Muscle layer of colon (tissue), 2 donors: Measurements from ENCODE around the gene RNF168.
"Not testable (repeated sequence)": the region's sequence is repeated elsewhere in the genome, so short reads cannot be mapped to it uniquely, and the experiment has no call there.

ENCODE experiments used
- H3K27ac ChIP-seq: one replicate; pipeline ENCODE4 v1.7.0; 2013; ENCODE audit warnings: low read depth, mild to moderate bottlenecking, low read length, moderate library complexity
- H3K27me3 ChIP-seq, 2 donors: one replicate each; pipeline ENCODE4 v1.7.0; 2013; ENCODE audit warnings: low read length in 2 of 2, mild to moderate bottlenecking in 2 of 2; ENCODE audit not compliant: insufficient read depth in 2 of 2, control insufficient read depth in 1 of 2
- H3K36me3 ChIP-seq: one replicate; pipeline ENCODE4 v1.7.0; 2013; ENCODE audit warnings: mild to moderate bottlenecking, low read length; ENCODE audit not compliant: insufficient read depth
- H3K4me1 ChIP-seq: one replicate; pipeline ENCODE4 v1.7.0; 2013; ENCODE audit warnings: mild to moderate bottlenecking, low read length; ENCODE audit not compliant: insufficient read depth
- H3K4me3 ChIP-seq, 2 donors: one replicate each; pipeline ENCODE4 v1.7.0; 2013; ENCODE audit warnings: low read length in 2 of 2, low read depth in 1 of 2, mild to moderate bottlenecking in 1 of 2, moderate library complexity in 1 of 2
- H3K9ac ChIP-seq: one replicate; pipeline ENCODE4 v1.7.0; 2013; ENCODE audit warnings: low read length
- H3K9me3 ChIP-seq: one replicate; pipeline ENCODE4 v1.7.0; 2013; ENCODE audit warnings: mild to moderate bottlenecking, low read length
- donor health status: abdominal sarcoma.
- donor health status: Adenocarcinoma of cecum.

Gene RNF168, protein sequence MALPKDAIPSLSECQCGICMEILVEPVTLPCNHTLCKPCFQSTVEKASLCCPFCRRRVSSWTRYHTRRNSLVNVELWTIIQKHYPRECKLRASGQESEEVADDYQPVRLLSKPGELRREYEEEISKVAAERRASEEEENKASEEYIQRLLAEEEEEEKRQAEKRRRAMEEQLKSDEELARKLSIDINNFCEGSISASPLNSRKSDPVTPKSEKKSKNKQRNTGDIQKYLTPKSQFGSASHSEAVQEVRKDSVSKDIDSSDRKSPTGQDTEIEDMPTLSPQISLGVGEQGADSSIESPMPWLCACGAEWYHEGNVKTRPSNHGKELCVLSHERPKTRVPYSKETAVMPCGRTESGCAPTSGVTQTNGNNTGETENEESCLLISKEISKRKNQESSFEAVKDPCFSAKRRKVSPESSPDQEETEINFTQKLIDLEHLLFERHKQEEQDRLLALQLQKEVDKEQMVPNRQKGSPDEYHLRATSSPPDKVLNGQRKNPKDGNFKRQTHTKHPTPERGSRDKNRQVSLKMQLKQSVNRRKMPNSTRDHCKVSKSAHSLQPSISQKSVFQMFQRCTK

DNA sequence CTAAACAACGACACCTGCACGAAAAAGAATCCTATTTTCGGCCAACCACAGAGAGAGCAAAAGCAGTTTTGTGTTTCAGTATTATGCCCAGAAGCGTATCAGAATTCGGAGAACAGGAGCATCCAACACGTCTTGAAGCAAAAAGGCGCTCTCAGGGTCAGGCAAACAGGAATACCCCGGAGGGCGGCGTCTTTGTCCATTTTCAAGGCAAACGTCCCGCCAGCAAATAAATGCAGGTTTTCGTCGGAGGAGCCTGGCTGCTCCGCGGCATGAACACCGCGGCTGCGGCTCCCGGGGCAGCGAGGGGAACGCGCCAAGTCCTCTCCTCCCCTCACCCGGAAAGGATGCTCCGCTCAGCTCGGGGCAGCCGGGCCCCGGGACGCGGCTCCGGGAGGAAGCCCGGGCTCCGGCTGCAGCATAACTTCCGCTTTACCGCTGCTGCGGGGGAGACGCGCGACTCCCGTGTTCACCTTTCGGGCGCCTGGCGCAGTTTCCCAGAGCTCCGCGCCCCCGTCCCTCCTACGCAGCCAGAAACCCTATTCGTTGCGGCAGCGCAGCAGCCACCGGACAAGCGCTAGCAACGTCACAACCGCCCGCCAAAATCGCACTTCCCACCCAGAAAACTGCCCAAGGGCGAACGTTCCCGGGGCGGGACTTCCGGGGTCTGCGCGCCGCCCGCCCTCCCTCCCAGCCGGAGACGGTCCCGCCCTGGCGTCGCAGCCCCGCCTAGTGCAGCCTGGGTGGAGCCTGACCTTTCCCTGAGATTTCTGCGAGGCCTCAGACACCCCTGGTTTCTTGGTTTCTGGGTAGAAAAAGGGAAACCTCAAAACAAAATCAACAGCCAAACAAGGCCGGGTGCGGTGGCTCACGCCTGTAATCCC is at the start of gene RNF168:
Gene RNF168, minus strand, starts transcription at position 573 of the 881 bp plus-strand sequence. CDS start 595 bp downstream, outside the sequence.
- H3K9ac ChIP-seq = peak within 1 kb of the TSS; percentile 94
- peaks cover 16% of the 10 kb centered on the region for H3K4me1 ChIP-seq
- H3K4me3 ChIP-seq = peak within 1 kb of the TSS; percentile 70 to 92
- H3K9me3 ChIP-seq = no peaks in the 10 kb centered on the region
- H3K27ac ChIP-seq = peak within 1 kb of the TSS; percentile 97
- H3K36me3 ChIP-seq = no peaks in the 10 kb centered on the region
- H3K27me3 ChIP-seq = no peaks in the 10 kb centered on the region

DNA sequence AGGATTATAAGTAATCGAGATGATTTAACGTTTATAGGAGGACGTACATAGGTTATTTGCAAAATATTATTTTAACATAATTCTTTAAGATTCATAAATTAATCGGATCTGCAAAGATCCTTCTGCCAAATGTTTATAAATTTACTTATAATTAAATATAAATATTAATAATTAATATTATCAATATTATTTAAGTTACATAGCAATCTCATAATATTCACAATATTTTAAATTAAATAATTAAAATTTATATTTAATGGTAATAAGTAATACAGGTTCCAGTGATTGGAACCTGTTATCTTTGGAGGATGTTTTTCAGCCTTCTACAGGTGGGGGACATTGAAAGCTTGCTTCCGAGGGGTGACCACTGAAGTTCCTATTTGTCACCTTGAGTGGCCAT is 48.7 kb upstream of the RNF168 start:
- no peak overlapping the region for H3K27ac ChIP-seq
- no peak overlapping the region for H3K4me3 ChIP-seq
- H3K27me3 ChIP-seq = no peaks in the 10 kb centered on the region
- no peaks in the 10 kb centered on the region for H3K9me3 ChIP-seq
- H3K36me3 ChIP-seq = no peaks in the 10 kb centered on the region
- no peaks in the 10 kb centered on the region for H3K4me1 ChIP-seq
- H3K9ac ChIP-seq = no peak overlapping the region

DNA sequence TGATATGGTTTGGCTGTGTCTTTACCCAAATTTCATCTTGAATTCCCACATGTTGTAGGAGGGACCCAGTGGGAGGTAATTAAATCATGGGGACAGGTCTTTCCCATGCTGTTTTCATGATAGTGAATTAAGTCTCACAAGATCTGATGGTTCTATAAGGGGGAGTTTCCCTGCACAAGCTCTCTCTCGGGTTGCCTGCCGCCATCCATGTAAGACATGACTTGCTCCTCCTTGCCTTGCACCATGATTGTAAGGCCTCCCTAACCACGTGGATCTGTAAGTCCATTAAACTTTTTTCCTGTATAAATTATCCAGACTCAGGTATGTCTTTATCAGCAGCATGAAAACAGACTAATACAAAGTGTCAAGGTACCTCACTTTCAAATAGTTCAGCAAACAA is 46.6 kb upstream of the RNF168 start:
- not testable (repeated sequence) for H3K9me3 ChIP-seq, H3K36me3 ChIP-seq, H3K9ac ChIP-seq, H3K4me3 ChIP-seq, H3K27ac ChIP-seq, H3K27me3 ChIP-seq, H3K4me1 ChIP-seq

DNA sequence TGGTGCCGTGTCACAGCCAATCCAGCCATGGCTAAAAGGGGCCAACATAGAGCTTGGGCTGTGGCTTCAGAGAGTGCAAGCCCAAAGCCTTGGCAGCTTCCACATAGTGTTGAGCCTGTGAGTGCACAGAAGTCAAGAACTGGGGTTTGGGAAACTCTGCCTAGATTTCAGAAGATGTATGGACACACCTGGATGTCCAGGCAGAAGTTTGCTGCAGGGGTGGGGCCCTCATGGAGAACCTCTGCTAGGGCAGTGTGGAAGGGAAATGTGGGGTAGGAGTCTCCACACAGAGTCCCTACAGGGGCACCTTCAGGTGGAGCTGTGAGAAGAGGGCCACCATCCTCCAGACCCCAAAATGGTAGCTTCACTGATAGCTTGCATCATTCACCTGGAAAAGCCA is 45.7 kb upstream of the RNF168 start:
- not testable (repeated sequence) for H3K36me3 ChIP-seq, H3K27ac ChIP-seq, H3K9me3 ChIP-seq, H3K27me3 ChIP-seq, H3K4me3 ChIP-seq, H3K9ac ChIP-seq, H3K4me1 ChIP-seq

DNA sequence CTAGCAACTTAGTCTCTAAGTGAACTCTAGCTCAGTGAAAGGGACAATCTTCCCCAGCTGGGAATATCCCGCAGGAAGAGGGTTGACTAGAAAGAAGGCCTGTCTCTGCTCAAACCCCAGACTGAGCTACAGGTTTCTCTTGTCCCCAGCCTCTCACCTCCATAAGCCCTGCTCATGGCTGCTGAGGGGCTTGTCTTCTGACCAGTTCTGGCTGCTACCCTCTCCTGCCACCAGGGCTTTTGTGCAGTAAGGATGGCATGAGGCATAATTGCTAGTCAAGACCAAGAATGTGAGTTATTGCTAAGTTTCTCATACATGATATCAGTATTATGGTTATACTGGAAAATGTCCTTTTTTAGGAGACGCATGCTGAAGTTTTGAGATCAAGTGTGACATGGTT is 43.5 kb upstream of the RNF168 start:
- no peak overlapping the region for H3K4me3 ChIP-seq
- H3K4me1 ChIP-seq = no peaks in the 10 kb centered on the region
- H3K27me3 ChIP-seq = no peaks in the 10 kb centered on the region
- H3K27ac ChIP-seq = no peak overlapping the region
- no peak overlapping the region for H3K9ac ChIP-seq
- H3K9me3 ChIP-seq = no peaks in the 10 kb centered on the region
- no peaks in the 10 kb centered on the region for H3K36me3 ChIP-seq

DNA sequence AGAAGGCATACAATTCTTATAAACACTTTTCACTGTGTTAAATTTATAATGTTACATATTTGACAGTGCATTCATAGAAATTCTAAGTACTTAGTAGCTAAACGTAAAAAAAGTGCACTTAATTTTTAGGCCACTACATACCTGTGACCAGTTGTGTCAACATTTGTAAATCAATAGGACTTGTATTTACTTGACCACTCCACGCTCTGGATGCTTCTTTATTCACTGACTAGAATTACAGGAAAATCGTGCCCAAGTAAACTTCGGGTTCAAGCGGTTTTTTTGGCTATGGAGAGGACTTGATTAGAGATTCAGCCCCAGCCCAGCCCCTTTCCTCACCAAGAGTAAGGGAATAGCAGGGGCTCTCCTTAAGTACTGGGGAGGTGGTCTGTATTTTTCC is 43.0 kb upstream of the RNF168 start:
- Histone ChIP-seq H3K27ac (no peak overlapping the region), H3K4me1 (no peaks in the 10 kb centered on the region), H3K9ac (no peak overlapping the region), H3K36me3 (no peaks in the 10 kb centered on the region), H3K4me3 (no peak overlapping the region), H3K9me3 (no peaks in the 10 kb centered on the region), H3K27me3 (no peaks in the 10 kb centered on the region)

DNA sequence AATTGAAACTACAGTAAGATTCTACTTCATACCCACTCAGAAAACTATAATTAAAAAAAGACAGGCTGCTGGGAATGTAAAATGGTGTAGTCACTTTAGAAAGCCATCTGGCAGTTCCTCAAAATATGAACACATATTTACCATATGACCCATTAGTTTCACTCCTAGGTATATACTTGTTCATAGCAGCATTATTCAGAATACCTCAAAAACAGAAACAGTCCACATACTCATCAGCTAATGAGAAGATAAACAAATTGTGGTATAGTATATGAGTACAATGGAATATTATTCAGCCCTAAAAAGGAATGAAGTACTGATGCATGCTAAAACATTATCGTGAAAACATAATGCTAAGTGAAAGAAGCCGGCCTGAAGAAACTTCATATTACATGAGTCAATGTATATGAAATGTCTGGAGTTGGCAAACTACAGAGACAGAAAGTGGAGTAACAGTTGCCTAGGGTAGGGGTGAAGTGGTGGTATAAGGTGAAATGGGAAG is 41.0 kb upstream of the RNF168 start:
- no peak overlapping the region for H3K9ac ChIP-seq
- H3K27ac ChIP-seq = no peak overlapping the region
- no peaks in the 10 kb centered on the region for H3K9me3 ChIP-seq
- H3K27me3 ChIP-seq = no peaks in the 10 kb centered on the region
- H3K4me3 ChIP-seq = no peak overlapping the region
- H3K4me1 ChIP-seq = no peaks in the 10 kb centered on the region
- no peaks in the 10 kb centered on the region for H3K36me3 ChIP-seq

DNA sequence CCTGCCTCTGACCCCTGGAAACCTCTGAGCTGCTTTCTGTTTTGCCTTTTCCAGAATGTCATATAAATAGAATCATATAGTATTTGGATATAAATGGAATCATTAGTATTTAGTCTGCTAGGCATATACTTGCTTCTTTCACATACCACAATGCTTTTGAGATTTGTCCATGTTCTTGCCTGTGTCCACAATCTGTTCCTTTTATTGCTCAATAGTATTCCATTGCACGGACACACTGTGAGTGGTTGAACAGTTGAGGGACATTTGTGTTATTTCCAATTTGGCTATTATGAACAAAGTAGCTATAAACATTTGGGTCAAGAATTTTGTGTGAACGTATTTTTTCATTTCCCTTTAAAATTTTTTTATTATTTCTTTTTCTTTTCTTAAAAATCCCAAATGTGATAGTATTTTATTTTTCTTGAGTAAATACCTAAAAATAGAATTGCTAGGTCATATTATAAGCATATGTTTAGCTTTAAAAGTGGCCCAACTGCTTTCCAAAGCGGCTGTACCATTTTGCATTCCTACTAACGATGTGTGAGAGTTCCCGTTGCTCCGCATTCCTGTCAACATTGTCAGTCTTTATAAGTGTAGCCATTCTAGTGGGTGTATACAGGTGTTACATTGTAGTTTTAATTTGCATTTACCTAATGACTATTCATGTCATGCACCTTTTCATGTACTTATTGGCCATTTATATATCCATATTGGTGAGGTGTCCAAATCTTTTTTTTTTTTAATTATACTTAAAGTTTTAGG is 38.3 kb upstream of the RNF168 start:
- H3K27ac ChIP-seq = no peak overlapping the region
- H3K4me3 ChIP-seq = no peak overlapping the region
- no peaks in the 10 kb centered on the region for H3K9me3 ChIP-seq
- H3K4me1 ChIP-seq = no peaks in the 10 kb centered on the region
- H3K27me3 ChIP-seq = no peaks in the 10 kb centered on the region
- H3K9ac ChIP-seq = no peak overlapping the region
- no peaks in the 10 kb centered on the region for H3K36me3 ChIP-seq

DNA sequence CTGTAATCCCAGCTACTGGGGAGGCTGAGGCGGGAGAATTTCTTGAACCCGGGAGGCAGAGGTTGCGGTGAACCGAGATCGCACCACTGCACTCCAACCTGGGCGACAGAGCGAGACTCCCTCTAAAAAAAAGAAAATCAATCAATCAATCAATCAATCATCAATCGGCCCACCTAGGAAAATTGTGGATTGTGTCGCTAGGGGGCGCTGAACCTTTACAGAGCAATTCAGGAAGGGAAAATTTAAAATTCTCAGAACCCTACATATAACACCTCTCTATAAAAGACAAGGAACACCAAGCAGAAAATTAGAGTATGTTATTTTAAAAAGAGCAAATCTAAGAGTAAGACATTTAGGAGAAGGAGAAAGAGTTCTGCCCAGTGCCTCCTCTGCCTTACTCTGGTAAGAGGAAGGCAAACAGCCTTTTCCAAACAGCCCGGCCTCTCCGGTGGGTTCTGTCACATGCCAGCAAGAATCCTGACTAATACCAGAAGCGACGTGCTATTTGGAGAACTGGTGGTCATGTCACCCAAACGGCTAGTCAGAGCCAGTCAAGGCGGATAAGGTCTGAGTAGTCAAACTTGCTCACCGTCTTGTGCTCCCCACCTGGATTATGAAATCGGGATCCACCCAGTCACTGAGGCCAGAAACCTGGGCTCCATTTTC is 33.9 kb upstream of the RNF168 start:
- no peaks in the 10 kb centered on the region for H3K4me1 ChIP-seq
- no peaks in the 10 kb centered on the region for H3K36me3 ChIP-seq
- no peak overlapping the region for H3K4me3 ChIP-seq
- peaks cover 0 to 4% of the 10 kb centered on the region in 2 donors for H3K27me3 ChIP-seq
- no peak overlapping the region for H3K27ac ChIP-seq
- no peak overlapping the region for H3K9ac ChIP-seq
- H3K9me3 ChIP-seq = no peaks in the 10 kb centered on the region

DNA sequence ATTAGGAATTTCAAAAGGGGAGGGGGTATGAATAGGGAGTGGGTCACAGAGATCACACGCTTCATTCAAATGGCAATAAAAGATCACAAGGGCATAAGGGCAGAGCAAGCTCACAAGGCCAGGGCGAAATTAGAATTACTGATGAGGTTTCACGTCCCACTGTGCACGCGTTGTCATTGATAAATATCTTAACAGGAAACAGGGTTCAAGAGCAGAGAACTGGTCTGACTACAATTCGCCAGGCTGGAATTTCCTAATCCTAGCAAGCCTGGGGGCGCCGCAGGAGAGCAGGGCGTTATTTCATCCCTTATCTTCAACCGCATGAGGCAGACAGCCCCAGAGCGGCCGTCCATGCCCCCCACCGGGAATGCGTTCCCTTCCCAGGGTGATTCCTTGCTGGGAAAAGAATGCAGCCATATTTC is 29.7 kb upstream of the RNF168 start:
- Histone ChIP-seq H3K27ac (no peak overlapping the region), H3K9ac (no peak overlapping the region), H3K9me3 (no peaks in the 10 kb centered on the region), H3K36me3 (no peaks in the 10 kb centered on the region), H3K4me3 (no peak overlapping the region), H3K27me3 (peaks cover 0 to 4% of the 10 kb centered on the region in 2 donors), H3K4me1 (no peaks in the 10 kb centered on the region)
